KMS-11 (cell line): ENCODE data around the gene SLC35A5.

Experiments
- H2AFZ ChIP-seq: fragments of 200-600 bp; sonication (generic); 2 replicates; pipeline ENCODE4 v1.6.1; 2016; ENCODE audit warnings: antibody characterized with exemption, mixed run types, low read depth
- H3K27ac ChIP-seq: fragments of 200-600 bp; sonication (generic); 2 replicates; pipeline ENCODE4 v1.6.1; 2016; ENCODE audit warnings: mild to moderate bottlenecking, mixed run types
- H3K27me3 ChIP-seq: fragments of 200-600 bp; sonication (generic); 2 replicates; pipeline ENCODE4 v1.6.1; 2017; ENCODE audit warnings: mild to moderate bottlenecking, low read depth, mixed run types, moderate library complexity; ENCODE audit not compliant: insufficient read depth
- H3K36me3 ChIP-seq: fragments of 200-600 bp; sonication (generic); 2 replicates; pipeline ENCODE4 v1.6.1; 2017; ENCODE audit warnings: mild to moderate bottlenecking, mixed run types; ENCODE audit not compliant: insufficient read depth
- H3K4me1 ChIP-seq: fragments of 200-600 bp; sonication (generic); 2 replicates; pipeline ENCODE4 v1.6.1; 2016; ENCODE audit warnings: mild to moderate bottlenecking, low read depth, mixed run types; ENCODE audit not compliant: poor library complexity, severe bottlenecking
- H3K4me2 ChIP-seq: fragments of 200-600 bp; sonication (generic); 2 replicates; pipeline ENCODE4 v1.7.0; 2016; ENCODE audit warnings: mild to moderate bottlenecking, mixed run types
- H3K4me3 ChIP-seq: fragments of 200-600 bp; sonication (generic); IDR thresholded peaks from 2 replicates; pipeline ENCODE4 v1.6.1; 2017; ENCODE audit warnings: low read depth, low read length, mixed read lengths; ENCODE audit not compliant: insufficient read depth
- H3K79me2 ChIP-seq: fragments of 200-600 bp; sonication (generic); 2 replicates; pipeline ENCODE4 v1.6.1; 2016; ENCODE audit warnings: low read depth, mixed run types; ENCODE audit not compliant: insufficient read depth
- H3K9ac ChIP-seq: fragments of 200-600 bp; sonication (generic); 2 replicates; pipeline ENCODE4 v1.6.1; 2016; ENCODE audit warnings: mild to moderate bottlenecking, mixed run types
- H4K20me1 ChIP-seq: fragments of 200-600 bp; sonication (generic); 2 replicates; pipeline ENCODE4 v1.6.1; 2016; ENCODE audit warnings: mild to moderate bottlenecking, mixed run types; ENCODE audit not compliant: insufficient read depth
- TF ChIP-seq, protein P1 (sequence below): fragments of 200-600 bp; sonication (generic); conservative IDR thresholded peaks from 2 replicates; pipeline ENCODE4 v1.6.1; 2017; ENCODE audit warnings: low read depth, mild to moderate bottlenecking, antibody characterized with exemption, low read length, moderate library complexity, mixed read lengths

SLC35A5 gene

DNA sequence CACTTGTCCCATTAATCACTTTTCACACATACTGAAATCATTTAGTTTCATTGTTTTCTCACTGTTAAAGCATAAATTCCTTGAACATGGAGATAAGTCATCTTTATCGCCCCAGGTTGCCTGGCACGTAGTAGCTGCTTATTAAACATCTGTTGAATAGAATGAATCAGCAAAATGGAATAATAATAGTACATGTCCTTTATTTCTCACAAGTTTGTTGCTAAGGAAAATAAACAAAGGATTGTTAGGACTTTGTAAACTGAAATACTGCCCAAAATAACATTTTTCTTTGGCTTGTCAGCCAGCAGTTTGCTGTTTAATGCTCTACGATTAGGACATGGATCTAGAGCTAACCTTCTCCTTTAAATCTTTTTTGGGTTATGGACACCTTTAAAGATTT is 17.9 kb downstream of the SLC35A5 start:
- no peaks in the 10 kb centered on the region for H3K4me1 ChIP-seq
- H3K79me2 ChIP-seq = no peaks in the 10 kb centered on the region
- H3K9ac ChIP-seq = no peak overlapping the region
- no peaks in the 10 kb centered on the region for H4K20me1 ChIP-seq
- H2AFZ ChIP-seq = no peak overlapping the region
- H3K27me3 ChIP-seq = no peaks in the 10 kb centered on the region
- TF ChIP-seq, protein P1, sequence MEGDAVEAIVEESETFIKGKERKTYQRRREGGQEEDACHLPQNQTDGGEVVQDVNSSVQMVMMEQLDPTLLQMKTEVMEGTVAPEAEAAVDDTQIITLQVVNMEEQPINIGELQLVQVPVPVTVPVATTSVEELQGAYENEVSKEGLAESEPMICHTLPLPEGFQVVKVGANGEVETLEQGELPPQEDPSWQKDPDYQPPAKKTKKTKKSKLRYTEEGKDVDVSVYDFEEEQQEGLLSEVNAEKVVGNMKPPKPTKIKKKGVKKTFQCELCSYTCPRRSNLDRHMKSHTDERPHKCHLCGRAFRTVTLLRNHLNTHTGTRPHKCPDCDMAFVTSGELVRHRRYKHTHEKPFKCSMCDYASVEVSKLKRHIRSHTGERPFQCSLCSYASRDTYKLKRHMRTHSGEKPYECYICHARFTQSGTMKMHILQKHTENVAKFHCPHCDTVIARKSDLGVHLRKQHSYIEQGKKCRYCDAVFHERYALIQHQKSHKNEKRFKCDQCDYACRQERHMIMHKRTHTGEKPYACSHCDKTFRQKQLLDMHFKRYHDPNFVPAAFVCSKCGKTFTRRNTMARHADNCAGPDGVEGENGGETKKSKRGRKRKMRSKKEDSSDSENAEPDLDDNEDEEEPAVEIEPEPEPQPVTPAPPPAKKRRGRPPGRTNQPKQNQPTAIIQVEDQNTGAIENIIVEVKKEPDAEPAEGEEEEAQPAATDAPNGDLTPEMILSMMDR = no peak
- H3K36me3 ChIP-seq = no peaks in the 10 kb centered on the region
- no peak overlapping the region for H3K27ac ChIP-seq
- no peak overlapping the region for H3K4me3 ChIP-seq
- H3K4me2 ChIP-seq = no peak overlapping the region

DNA sequence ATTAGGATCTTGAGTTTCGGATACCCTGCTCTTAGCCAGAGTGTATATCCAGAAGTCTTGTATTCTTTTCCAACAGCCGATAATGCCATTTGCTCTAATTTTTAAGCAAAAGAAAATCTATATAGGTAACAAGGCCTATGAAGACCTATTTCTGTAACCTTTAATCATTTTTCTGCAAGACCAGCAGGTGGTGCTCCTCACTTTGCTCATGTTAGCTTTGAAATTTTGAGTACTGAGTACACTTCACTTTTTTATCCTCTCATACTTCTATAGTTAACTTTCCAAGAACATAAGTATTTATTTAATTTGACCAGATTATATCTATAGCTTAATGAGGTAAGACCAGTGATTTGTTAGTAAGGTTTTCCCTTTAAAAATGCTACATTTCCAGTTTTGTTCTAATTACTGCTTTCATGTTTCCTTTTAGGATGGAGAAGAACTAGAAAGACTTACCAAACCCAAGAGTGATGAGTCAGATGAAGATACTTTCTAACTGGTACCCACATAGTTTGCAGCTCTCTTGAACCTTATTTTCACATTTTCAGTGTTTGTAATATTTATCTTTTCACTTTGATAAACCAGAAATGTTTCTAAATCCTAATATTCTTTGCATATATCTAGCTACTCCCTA is 20.5 kb downstream of the SLC35A5 start:
- no peak overlapping the region for H3K9ac ChIP-seq
- no peaks in the 10 kb centered on the region for H3K36me3 ChIP-seq
- H3K4me2 ChIP-seq = no peak overlapping the region
- no peaks in the 10 kb centered on the region for H4K20me1 ChIP-seq
- no peak overlapping the region for H3K4me3 ChIP-seq
- H3K27ac ChIP-seq = no peak overlapping the region
- H3K4me1 ChIP-seq = peaks cover 6% of the 10 kb centered on the region
- no peaks in the 10 kb centered on the region for H3K79me2 ChIP-seq
- H2AFZ ChIP-seq = no peak overlapping the region
- TF ChIP-seq, protein P1 = peak; percentile 78
- no peaks in the 10 kb centered on the region for H3K27me3 ChIP-seq

DNA sequence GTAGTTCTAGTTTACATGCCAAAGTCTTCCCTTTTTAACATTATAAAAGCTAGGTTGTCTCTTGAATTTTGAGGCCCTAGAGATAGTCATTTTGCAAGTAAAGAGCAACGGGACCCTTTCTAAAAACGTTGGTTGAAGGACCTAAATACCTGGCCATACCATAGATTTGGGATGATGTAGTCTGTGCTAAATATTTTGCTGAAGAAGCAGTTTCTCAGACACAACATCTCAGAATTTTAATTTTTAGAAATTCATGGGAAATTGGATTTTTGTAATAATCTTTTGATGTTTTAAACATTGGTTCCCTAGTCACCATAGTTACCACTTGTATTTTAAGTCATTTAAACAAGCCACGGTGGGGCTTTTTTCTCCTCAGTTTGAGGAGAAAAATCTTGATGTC is 21.3 kb downstream of the SLC35A5 start:
- TF ChIP-seq, protein P1 = no peak
- peaks cover 11% of the 10 kb centered on the region for H3K4me1 ChIP-seq
- no peaks in the 10 kb centered on the region for H3K27me3 ChIP-seq
- H3K36me3 ChIP-seq = no peaks in the 10 kb centered on the region
- no peak overlapping the region for H3K4me2 ChIP-seq
- H3K27ac ChIP-seq = no peak overlapping the region
- H4K20me1 ChIP-seq = no peaks in the 10 kb centered on the region
- no peaks in the 10 kb centered on the region for H3K79me2 ChIP-seq
- no peak overlapping the region for H2AFZ ChIP-seq
- H3K4me3 ChIP-seq = no peak overlapping the region
- H3K9ac ChIP-seq = no peak overlapping the region

GRCh38 chr3:112585782-112586181 is 23.9 kb downstream of the SLC35A5 start:
- Histone ChIP-seq H4K20me1 (no peaks in the 10 kb centered on the region), H3K4me2 (no peak overlapping the region), H3K27me3 (no peaks in the 10 kb centered on the region), H2AFZ (no peak overlapping the region), H3K36me3 (no peaks in the 10 kb centered on the region), H3K4me3 (no peak overlapping the region), H3K27ac (no peak overlapping the region), H3K9ac (no peak overlapping the region), H3K4me1 (peaks cover 11% of the 10 kb centered on the region), H3K79me2 (no peaks in the 10 kb centered on the region)
- TF ChIP-seq, protein P1 = no peak
